TTC549 (cell line): ENCODE measurements around the gene MARVELD1.
"Not testable (repeated sequence)": the region's sequence is repeated elsewhere in the genome, so short reads cannot be mapped to it uniquely, and the experiment has no call there.

Experiments
- FAIRE-seq: peaks from 2 replicates; lab custom pipeline; 2012; peaks lifted over from hg19 to GRCh38; lab: Jason Lieb, UNC

Gene MARVELD1

GRCh38 chr10:97698072-97698655 is 15.4 kb upstream of the MARVELD1 start:
- FAIRE-seq: not testable (repeated sequence)

- peak; percentile 37 for FAIRE-seq
Observed at GRCh38 chr10:97701438-97702069, 12.0 kb upstream of the MARVELD1 start.

GRCh38 chr10:97703398-97704067 is 10.0 kb upstream of the MARVELD1 start:
- FAIRE-seq: no peak

GRCh38 chr10:97704341-97704740 is 9.2 kb upstream of the MARVELD1 start:
- no peak for FAIRE-seq

- FAIRE-seq: no peak
Observed at GRCh38 chr10:97705006-97705670, 8.4 kb upstream of the MARVELD1 start.

GRCh38 chr10:97707134-97707861 is 6.2 kb upstream of the MARVELD1 start:
- no peak for FAIRE-seq

- FAIRE-seq: no peak
Observed at GRCh38 chr10:97708167-97708566, 5.4 kb upstream of the MARVELD1 start.

- FAIRE-seq: no peak
Observed at GRCh38 chr10:97708976-97709946, 4.3 kb upstream of the MARVELD1 start.

GRCh38 chr10:97711640-97712572 is 1.6 kb upstream of the MARVELD1 start:
- FAIRE-seq: no peak

GRCh38 chr10:97713826-97714400 is 383 bp downstream of the MARVELD1 start:
- FAIRE-seq: no peak

- FAIRE-seq: no peak
Observed at GRCh38 chr10:97714401-97715258, 1.1 kb downstream of the MARVELD1 start.

GRCh38 chr10:97715259-97715874 is 1.8 kb downstream of the MARVELD1 start:
- no peak for FAIRE-seq

GRCh38 chr10:97717627-97718026 is 4.1 kb downstream of the MARVELD1 start:
- no peak for FAIRE-seq

- no peak for FAIRE-seq
Observed at GRCh38 chr10:97718178-97718577, 4.6 kb downstream of the MARVELD1 start.

GRCh38 chr10:97718659-97719142 is 5.2 kb downstream of the MARVELD1 start:
- FAIRE-seq: no peak

GRCh38 chr10:97719602-97720001 is 6.1 kb downstream of the MARVELD1 start:
- no peak for FAIRE-seq

GRCh38 chr10:97721871-97722780 is 8.6 kb downstream of the MARVELD1 start:
- no peak for FAIRE-seq
